Mucosa of descending colon (tissue), 3 donors: ENCODE results near the gene SPEM3. TPM values are rescaled to one million over a fixed set of nuclear protein-coding genes. Genes with fewer than 3 reads are reported as not detected.

ENCODE experiments used
- ATAC-seq: fragments of 200-7000 bp; cut with Tn5 transposase; one replicate; pipeline ENCODE4 v1.9.1; 2020; ENCODE audit warnings: mild to moderate bottlenecking, moderate library complexity
- DNase-seq, 3 donors: peaks; one replicate each; pipeline ENCODE4 v3.0.0-alpha.2; 2020
- H3K36me3 ChIP-seq: fragments of 200-600 bp; one replicate; pipeline ENCODE4 v1.8.0; 2021; ENCODE audit warnings: low read depth, mild to moderate bottlenecking
- H3K4me1 ChIP-seq: fragments of 200-600 bp; one replicate; pipeline ENCODE4 v1.8.0; 2021; ENCODE audit warnings: low read depth, mild to moderate bottlenecking
- H3K4me3 ChIP-seq: fragments of 200-600 bp; one replicate; pipeline ENCODE4 v1.8.0; 2021; ENCODE audit warnings: mild to moderate bottlenecking
- H3K9me3 ChIP-seq: fragments of 200-600 bp; one replicate; pipeline ENCODE4 v1.8.0; 2021; ENCODE audit warnings: mild to moderate bottlenecking
- CTCF ChIP-seq: fragments of 200-600 bp; IDR thresholded peaks from one replicate; pipeline ENCODE4 v1.8.0; 2022; ENCODE audit warnings: antibody characterized with exemption, mild to moderate bottlenecking
- intact Hi-C, 2 donors: fragments of 100-400 bp; cut with DNase I in 1 of 2; cut with micrococcal nuclease in 1 of 2; formaldehyde crosslinking; loops; one replicate each; pipeline versions ENCODE4 v1.11.0 to v1.11.1; 2022; cut with DNase I, micrococcal nuclease
- total RNA-seq, 3 donors: library from RNA; stranded (reverse); fragmentation: NEBNext Ultra II Directional in 2 of 3; extraction: Animal tissue kit (Norgen Biotek cat#: 25700) in 2 of 3; gene quantifications; one replicate each; pipeline versions ENCODE4 v1.2.1 to v1.2.4, GENCODE V29; 2021 to 2023
- donor health status: DM: no; HTN: no; CAD: no; lungs with moderate emphysema.
- donor health status: DM: no; HTN: no; CAD: no.
- donor health status: DM: no; HTN: yes; CAD: no.

The SPEM3 gene
- total RNA-seq, 3 donors from 2014 or later, result not detected

GRCh38 chr17:7419819-7420610, 8.6 kb upstream of the SPEM3 start, which contains the start of gene SPEM1:
SPEM1 (plus strand) TSS chr17:7420324; CDS start chr17:7420385, 61 bp downstream.
- no peak for ATAC-seq
- DNase-seq, result no peak
- H3K4me1 ChIP-seq, result no peaks in the 10 kb centered on the region
- intact Hi-C loops, result no loop called here
- no peaks in the 10 kb centered on the region for H3K9me3 ChIP-seq
- no peak for TF ChIP-seq CTCF
- H3K36me3 ChIP-seq, result no peaks in the 10 kb centered on the region
- H3K4me3 ChIP-seq, result no peak within 1 kb of the TSS

GRCh38 chr17:7421186-7421585, 7.5 kb upstream of the SPEM3 start:
- no peak for ATAC-seq
- no peak for DNase-seq
- H3K36me3 ChIP-seq, result no peaks in the 10 kb centered on the region
- no peaks in the 10 kb centered on the region for H3K4me1 ChIP-seq
- intact Hi-C loops, result no loop called here
- TF ChIP-seq CTCF, result no peak
- H3K9me3 ChIP-seq, result no peaks in the 10 kb centered on the region
- no peak overlapping the region for H3K4me3 ChIP-seq

GRCh38 chr17:7423679-7424078, 5.0 kb upstream of the SPEM3 start:
- Histone ChIP-seq H3K9me3 (no peaks in the 10 kb centered on the region), H3K4me1 (no peaks in the 10 kb centered on the region), H3K36me3 (no peaks in the 10 kb centered on the region), H3K4me3 (no peak overlapping the region)
- no peak for TF ChIP-seq CTCF
- intact Hi-C loops, result no loop called here
- ATAC-seq (no peak), DNase-seq (no peak)

GRCh38 chr17:7425316-7425715, 3.3 kb upstream of the SPEM3 start, which contains the start of gene SPEM2:
SPEM2 (plus strand) TSS chr17:7425616; CDS start chr17:7425689, 73 bp downstream.
- no peaks in the 10 kb centered on the region for H3K36me3 ChIP-seq
- no peaks in the 10 kb centered on the region for H3K4me1 ChIP-seq
- TF ChIP-seq CTCF, result no peak
- DNase-seq (no peak), ATAC-seq (no peak)
- no peak within 1 kb of the TSS for H3K4me3 ChIP-seq
- intact Hi-C loops, result no loop called here
- H3K9me3 ChIP-seq, result no peaks in the 10 kb centered on the region

GRCh38 chr17:7425756-7426155, 2.9 kb upstream of the SPEM3 start:
- no peak for DNase-seq
- intact Hi-C loops, result no loop called here
- no peak for TF ChIP-seq CTCF
- Histone ChIP-seq H3K4me1 (no peaks in the 10 kb centered on the region), H3K9me3 (no peaks in the 10 kb centered on the region), H3K4me3 (no peak overlapping the region), H3K36me3 (no peaks in the 10 kb centered on the region)
- ATAC-seq, result no peak
